ENCODE results near the gene CHSY1.
A peak's percentile ranks its signal among the peaks of the same experiment; 100 is the strongest.

Gene CHSY1

DNA sequence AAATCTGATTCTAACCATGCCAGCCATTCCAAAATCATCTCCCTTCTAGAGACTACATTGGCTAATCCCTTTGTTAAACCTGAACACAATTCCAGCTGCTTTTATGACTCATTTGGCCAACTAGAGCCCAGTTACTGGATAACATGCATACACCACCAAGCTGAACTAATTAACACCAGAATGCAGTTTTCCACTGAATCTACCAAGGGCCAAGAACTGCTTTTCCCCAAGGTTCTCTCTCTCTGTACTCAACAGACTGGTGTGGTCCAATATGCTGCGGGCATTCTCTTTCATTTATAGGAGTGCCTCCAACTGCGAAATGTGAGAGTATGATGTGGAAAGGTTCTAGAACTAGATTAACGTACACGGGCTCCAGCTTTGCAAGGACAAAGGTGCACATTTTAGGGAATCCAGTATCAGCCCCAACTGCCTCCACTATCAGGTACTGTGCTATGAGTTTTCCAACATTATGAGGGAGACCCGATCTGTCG is 1.5 kb downstream of the CHSY1 start:
- no peak for DNase-seq (ENCODE audit: low read depth)
- peak overlapping the region; percentile 77 for H3K4me3 ChIP-seq (ENCODE audit: low read depth, low read length)
- TF ChIP-seq, protein P1, sequence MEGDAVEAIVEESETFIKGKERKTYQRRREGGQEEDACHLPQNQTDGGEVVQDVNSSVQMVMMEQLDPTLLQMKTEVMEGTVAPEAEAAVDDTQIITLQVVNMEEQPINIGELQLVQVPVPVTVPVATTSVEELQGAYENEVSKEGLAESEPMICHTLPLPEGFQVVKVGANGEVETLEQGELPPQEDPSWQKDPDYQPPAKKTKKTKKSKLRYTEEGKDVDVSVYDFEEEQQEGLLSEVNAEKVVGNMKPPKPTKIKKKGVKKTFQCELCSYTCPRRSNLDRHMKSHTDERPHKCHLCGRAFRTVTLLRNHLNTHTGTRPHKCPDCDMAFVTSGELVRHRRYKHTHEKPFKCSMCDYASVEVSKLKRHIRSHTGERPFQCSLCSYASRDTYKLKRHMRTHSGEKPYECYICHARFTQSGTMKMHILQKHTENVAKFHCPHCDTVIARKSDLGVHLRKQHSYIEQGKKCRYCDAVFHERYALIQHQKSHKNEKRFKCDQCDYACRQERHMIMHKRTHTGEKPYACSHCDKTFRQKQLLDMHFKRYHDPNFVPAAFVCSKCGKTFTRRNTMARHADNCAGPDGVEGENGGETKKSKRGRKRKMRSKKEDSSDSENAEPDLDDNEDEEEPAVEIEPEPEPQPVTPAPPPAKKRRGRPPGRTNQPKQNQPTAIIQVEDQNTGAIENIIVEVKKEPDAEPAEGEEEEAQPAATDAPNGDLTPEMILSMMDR (IDR thresholded peaks at IDR 0.05; ENCODE audit: control insufficient read depth, extremely low read depth, insufficient read depth) = no peak

DNA sequence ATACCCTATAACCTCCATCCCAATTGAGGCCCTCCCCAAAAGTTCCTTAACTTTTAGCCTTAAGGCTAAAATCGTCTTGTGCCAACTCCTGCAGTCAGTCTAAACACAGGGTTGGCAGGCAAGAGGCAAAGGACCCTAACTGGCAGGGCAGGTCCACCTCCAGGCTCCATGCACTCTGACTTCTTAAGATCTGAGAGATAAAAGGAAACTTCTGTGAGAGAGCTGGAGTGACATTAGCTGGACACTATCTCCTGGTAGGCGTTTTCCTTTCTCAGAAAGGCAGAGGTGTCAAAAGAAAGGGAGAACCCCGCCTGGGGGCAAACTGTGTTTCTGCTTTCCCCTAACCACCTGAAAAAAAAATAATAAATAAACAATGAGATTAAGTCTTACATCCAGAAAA is 3.6 kb downstream of the CHSY1 start:
- H3K4me3 ChIP-seq (ENCODE audit: low read depth, low read length) = no peak overlapping the region
- peak; percentile 68 for DNase-seq (ENCODE audit: low read depth)
- TF ChIP-seq, protein P1 (IDR thresholded peaks at IDR 0.05; ENCODE audit: control insufficient read depth, extremely low read depth, insufficient read depth) = no peak

DNA sequence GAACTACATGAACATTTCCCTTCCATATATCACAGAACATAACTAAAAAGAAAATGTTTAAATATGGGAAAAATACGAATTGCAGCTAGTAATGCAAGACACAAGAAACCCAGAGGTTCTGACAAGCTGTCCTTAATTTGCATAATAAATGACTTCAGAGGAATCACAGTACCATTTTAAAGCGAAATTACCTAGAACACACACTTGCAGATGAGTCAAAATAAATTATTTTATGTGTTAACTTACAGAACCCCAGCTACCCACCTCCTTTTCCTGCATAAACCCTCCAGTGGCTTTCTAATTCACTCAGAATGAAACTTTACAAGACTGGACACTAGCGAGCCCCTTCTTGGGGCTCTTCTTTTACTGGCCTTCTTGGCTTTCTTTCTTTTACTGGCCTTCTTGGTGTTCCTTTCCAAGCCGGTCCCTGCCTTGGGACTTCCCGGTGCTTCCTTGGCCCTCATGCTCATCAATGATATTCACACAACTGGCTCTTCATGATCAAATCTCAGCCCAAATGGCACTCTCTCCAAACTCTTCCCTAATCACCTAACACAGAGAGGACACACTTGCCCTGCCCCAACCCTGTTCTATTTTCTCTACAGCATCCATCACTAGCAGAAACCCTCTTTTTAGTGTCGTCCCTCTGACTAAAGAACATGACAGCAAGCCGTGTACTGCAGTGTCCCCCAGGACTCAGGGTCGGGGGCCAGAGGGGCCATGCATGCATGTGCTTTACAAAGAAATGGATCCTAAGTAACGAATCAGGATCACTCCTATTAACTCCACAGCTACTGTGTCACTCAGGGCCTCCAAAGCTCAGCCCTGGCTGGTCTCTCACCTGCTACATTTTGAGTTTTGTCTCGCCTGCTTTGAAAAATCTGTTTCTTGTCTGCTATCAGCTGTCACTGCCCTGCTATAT is 4.8 kb downstream of the CHSY1 start:
- TF ChIP-seq, protein P1 (IDR thresholded peaks at IDR 0.05; ENCODE audit: control insufficient read depth, extremely low read depth, insufficient read depth) = no peak
- DNase-seq (ENCODE audit: low read depth) = no peak
- no peak overlapping the region for H3K4me3 ChIP-seq (ENCODE audit: low read depth, low read length)

DNA sequence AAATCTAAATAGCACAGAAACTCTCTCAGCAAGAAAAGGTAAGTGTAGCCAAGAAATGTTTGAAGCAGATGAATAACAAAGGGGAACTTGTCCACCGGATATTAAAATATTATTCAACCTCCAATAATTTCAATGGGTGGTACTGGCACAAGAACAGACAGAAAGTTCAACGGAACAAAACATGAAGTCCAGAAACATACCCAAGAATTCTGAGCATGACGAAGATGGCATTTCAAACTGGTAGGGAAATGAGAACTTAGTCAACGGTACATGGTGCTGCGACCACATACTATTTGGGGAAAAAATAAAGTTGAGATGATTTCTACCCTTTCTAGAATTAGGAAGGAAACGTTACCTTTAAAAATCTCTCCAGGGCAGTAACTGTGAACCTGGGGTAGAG is 5.5 kb downstream of the CHSY1 start:
- TF ChIP-seq, protein P1 (IDR thresholded peaks at IDR 0.05; ENCODE audit: control insufficient read depth, extremely low read depth, insufficient read depth) = no peak
- no peak overlapping the region for H3K4me3 ChIP-seq (ENCODE audit: low read depth, low read length)
- DNase-seq (ENCODE audit: low read depth) = no peak

DNA sequence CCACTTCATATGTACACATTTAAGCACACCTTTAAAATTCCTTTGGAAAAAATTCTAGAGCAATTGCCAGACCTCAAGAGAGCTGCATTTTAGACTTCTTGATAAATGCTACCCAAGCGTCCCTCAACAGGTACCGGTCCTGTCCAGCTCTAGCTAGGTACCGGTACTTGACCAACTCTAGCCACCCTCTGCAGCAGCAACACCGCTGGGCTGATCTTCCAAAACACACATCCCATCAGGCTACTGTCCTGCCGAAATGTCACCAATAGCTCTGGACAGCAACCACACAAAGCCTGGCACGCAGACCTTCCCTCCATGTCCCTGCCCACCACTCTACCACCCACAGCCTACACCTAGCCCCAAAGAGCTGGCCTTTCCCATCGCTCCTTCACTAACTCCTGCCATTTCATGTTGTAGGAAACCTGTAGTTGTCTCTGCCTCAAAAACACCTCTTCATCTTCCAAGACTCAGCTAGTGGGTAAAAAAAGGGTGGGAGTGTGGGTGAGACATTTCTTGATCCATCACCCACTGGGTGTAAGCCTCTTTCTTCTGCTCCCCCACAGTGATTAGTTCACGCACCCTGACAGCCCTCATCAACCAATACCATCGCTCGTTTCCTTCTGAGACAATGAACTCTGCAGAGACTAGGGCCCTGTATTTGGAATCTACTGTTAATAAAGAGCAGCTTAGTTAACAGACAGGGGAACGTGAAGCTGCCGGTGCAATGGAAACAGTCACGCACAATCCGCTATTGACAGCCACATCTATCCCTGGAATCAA is 6.8 kb downstream of the CHSY1 start:
- TF ChIP-seq, protein P1 (IDR thresholded peaks at IDR 0.05; ENCODE audit: control insufficient read depth, extremely low read depth, insufficient read depth) = 0 out of 2 replicates have a peak, but pooled peaks have one; percentile 1
- no peak for DNase-seq (ENCODE audit: low read depth)
- H3K4me3 ChIP-seq (ENCODE audit: low read depth, low read length) = 0 out of 2 replicates have a peak overlapping the region, but pooled peaks have one; percentile 1

DNA sequence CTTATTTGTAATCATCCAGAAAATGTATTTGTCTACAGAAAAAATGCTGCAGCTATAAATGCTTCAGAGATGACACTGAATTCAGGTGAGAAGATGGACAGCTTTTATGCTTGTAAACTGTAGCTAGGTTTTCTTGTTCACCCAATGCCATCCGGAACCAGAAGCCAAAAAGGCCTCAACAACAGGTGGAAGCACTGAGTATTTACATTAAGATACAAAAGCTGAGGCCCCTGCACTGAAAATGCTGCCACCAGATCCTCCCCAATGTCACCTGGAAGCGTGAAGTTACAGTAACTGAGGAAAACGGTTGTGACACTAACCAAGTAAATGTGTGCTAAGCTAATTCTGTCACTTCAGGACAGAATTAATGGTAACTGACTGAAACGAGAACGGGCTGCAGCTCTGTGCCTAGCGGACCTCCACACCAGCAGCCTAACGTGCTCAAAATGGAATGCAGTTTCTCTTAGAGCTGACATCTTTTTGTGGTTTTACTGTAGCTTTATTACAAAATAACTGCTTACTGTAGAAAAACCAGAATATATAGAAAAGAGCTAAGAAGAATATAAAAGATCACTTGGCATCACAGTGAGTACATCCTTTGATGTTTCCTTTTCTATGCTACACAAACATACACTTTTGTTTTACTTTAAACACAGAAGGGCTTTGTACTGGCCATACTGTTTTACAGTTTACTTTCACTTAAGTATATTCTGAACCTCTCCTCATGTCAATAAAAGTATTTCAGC is 7.6 kb downstream of the CHSY1 start:
- no peak overlapping the region for H3K4me3 ChIP-seq (ENCODE audit: low read depth, low read length)
- no peak for DNase-seq (ENCODE audit: low read depth)
- TF ChIP-seq, protein P1 (IDR thresholded peaks at IDR 0.05; ENCODE audit: control insufficient read depth, extremely low read depth, insufficient read depth) = no peak
